Measurements from ENCODE around the gene TSACC. TPM values are rescaled to one million over a fixed set of nuclear protein-coding genes. Genes with fewer than 3 reads are reported as not detected.
A peak's percentile ranks its signal among the peaks of the same experiment; 100 is the strongest.

Gene TSACC
- total and polyA plus RNA-seq, 9 of the 15 experiments (the other 6 are each of a cell fraction or from before 2014, with no cell fraction given), result 0.45 to 7.4 (median 2.6) TPM

GRCh38 chr1:156291226-156292061, 46.9 kb upstream of the TSACC start:
- Histone ChIP-seq H3K9me1 (ENCODE audit: control insufficient read depth, insufficient read depth, low read length) (no peaks in the 10 kb centered on the region), H3K4me3 (no peak overlapping the region), H3K36me3 (ENCODE audit: control insufficient read depth, insufficient read depth, low read length) (peaks cover 24% of the 10 kb centered on the region; the same call in 2 of the 3 replicates), H3K9me3 (replicated peaks; ENCODE audit: control insufficient read depth, insufficient read depth, low read depth, low read length) (no peaks in the 10 kb centered on the region), H3K4me2 (ENCODE audit: insufficient read depth, low read length) (no peak overlapping the region), H3K4me1 (replicated peaks in 1 of 2; ENCODE audit: control insufficient read depth in 2 of 2, insufficient read depth in 2 of 2, low read length in 2 of 2) (peaks cover 7 to 15% of the 10 kb centered on the region in 2 experiments; a peak in 4 of 5 replicates), H3K27ac (ENCODE audit: extremely low read depth, low read depth, low read length) (no peak overlapping the region), H3K79me2 (ENCODE audit: control insufficient read depth, insufficient read depth, low read length) (no peaks in the 10 kb centered on the region), H3K9ac (ENCODE audit: insufficient read depth in 1 of 2, low read depth in 2 of 2, low read length in 2 of 2) (peak overlapping the region in 1 of 2 experiments; percentile 45; a peak in 1 of 4 replicates), H4K20me1 (replicated peaks; ENCODE audit: control insufficient read depth, insufficient read depth, low read length) (no peaks in the 10 kb centered on the region), H2AFZ (ENCODE audit: low read depth, low read length) (no peak overlapping the region), H3K27me3 (ENCODE audit: control insufficient read depth in 2 of 2, insufficient read depth in 2 of 2, low read length in 2 of 2) (no peaks in the 10 kb centered on the region)
- WGBS (ENCODE audit: insufficient coverage, low coverage, missing lambda C conversion rate), result 81% methylated on average over 36 of the region's 37 CpGs
- ChIA-PET CTCF (ENCODE audit: low intra/inter-chr PET ratio) (no interaction called here), POLR2A (interaction anchor here (1.0 kb wide), 1 partner anchor 8 kb away, joined by 5 read pairs; the partner anchor contains the start of gene SMG5)
- ATAC-seq (peak; percentile 78), DNase-seq (ENCODE audit: extremely low read depth in 1 of 4, low spot score in 3 of 4) (peak; percentile 42 to 72 (median 56)), FAIRE-seq (no peak)
- in situ Hi-C loops (cut with MboI) (no loop called here), intact Hi-C loops (cut with micrococcal nuclease) (no loop called here)
- BruUV-seq (replicated peaks), result no TSS peak
- no peak for TF ChIP-seq DMBX1 (CRISPR knock-in tag; IDR thresholded peaks at IDR 0.05; ENCODE audit: borderline replicate concordance)
- TF ChIP-seq POLR2G (IDR thresholded peaks at IDR 0.05; ENCODE audit: low read depth, low read length), result peak; percentile 56
- TF ChIP-seq SIN3B (IDR thresholded peaks at IDR 0.05; ENCODE audit: low read depth), result no peak
- TF ChIP-seq MTA3 (IDR thresholded peaks at IDR 0.05; ENCODE audit: borderline replicate concordance), result no peak
- TF ChIP-seq ZNF511 (CRISPR knock-in tag; IDR thresholded peaks at IDR 0.05), result no peak
- TF ChIP-seq, protein P1, sequence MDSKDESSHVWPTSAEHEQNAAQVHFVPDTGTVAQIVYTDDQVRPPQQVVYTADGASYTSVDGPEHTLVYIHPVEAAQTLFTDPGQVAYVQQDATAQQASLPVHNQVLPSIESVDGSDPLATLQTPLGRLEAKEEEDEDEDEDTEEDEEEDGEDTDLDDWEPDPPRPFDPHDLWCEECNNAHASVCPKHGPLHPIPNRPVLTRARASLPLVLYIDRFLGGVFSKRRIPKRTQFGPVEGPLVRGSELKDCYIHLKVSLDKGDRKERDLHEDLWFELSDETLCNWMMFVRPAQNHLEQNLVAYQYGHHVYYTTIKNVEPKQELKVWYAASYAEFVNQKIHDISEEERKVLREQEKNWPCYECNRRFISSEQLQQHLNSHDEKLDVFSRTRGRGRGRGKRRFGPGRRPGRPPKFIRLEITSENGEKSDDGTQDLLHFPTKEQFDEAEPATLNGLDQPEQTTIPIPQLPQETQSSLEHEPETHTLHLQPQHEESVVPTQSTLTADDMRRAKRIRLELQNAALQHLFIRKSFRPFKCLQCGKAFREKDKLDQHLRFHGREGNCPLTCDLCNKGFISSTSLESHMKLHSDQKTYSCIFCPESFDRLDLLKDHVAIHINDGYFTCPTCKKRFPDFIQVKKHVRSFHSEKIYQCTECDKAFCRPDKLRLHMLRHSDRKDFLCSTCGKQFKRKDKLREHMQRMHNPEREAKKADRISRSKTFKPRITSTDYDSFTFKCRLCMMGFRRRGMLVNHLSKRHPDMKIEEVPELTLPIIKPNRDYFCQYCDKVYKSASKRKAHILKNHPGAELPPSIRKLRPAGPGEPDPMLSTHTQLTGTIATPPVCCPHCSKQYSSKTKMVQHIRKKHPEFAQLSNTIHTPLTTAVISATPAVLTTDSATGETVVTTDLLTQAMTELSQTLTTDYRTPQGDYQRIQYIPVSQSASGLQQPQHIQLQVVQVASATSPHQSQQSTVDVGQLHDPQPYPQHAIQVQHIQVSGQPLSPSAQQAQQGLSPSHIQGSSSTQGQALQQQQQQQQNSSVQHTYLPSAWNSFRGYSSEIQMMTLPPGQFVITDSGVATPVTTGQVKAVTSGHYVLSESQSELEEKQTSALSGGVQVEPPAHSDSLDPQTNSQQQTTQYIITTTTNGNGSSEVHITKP (IDR thresholded peaks at IDR 0.05; ENCODE audit: partially characterized antibody), result no peak
- TF ChIP-seq, protein P2, sequence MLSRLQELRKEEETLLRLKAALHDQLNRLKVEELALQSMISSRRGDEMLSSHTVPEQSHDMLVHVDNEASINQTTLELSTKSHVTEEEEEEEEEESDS (CRISPR knock-in tag; IDR thresholded peaks at IDR 0.05), result no peak
- peak; percentile 86 for TF ChIP-seq KDM5B (IDR thresholded peaks at IDR 0.05; ENCODE audit: insufficient replicate concordance, low read depth, low read length)
- TF ChIP-seq, protein P3, sequence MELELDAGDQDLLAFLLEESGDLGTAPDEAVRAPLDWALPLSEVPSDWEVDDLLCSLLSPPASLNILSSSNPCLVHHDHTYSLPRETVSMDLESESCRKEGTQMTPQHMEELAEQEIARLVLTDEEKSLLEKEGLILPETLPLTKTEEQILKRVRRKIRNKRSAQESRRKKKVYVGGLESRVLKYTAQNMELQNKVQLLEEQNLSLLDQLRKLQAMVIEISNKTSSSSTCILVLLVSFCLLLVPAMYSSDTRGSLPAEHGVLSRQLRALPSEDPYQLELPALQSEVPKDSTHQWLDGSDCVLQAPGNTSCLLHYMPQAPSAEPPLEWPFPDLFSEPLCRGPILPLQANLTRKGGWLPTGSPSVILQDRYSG (tag; conservative IDR thresholded peaks at IDR 0.05; ENCODE audit: low read depth), result no peak
- TF ChIP-seq, protein P4, sequence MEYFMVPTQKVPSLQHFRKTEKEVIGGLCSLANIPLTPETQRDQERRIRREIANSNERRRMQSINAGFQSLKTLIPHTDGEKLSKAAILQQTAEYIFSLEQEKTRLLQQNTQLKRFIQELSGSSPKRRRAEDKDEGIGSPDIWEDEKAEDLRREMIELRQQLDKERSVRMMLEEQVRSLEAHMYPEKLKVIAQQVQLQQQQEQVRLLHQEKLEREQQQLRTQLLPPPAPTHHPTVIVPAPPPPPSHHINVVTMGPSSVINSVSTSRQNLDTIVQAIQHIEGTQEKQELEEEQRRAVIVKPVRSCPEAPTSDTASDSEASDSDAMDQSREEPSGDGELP (CRISPR knock-in tag; IDR thresholded peaks at IDR 0.05; ENCODE audit: borderline replicate concordance), result peak; percentile 75
- no peak for TF ChIP-seq MCM2 (IDR thresholded peaks at IDR 0.05; ENCODE audit: low read depth)
- TF ChIP-seq ZC3H11A (IDR thresholded peaks at IDR 0.05; ENCODE audit: low read depth, low read length), result no peak
- no peak for TF ChIP-seq ZC3H4 (CRISPR knock-in tag; IDR thresholded peaks at IDR 0.05; ENCODE audit: borderline replicate concordance)
- no peak for TF ChIP-seq BCOR (IDR thresholded peaks at IDR 0.05)
- peak; percentile 69; the same call in 1 of the 2 replicates for TF ChIP-seq PHF8 (IDR thresholded peaks at IDR 0.05; ENCODE audit: borderline replicate concordance, low read length)

All from K562 (cell line).